GM10266 (cell line): ENCODE measurements around the gene OGA.

ENCODE experiments used
- DNase-seq: peaks from one replicate; pipeline ENCODE4 v3.0.0; 2012; ENCODE audit errors: extremely low spot score
- TF ChIP-seq, protein P1 (sequence below): IDR thresholded peaks from 2 replicates; pipeline ENCODE4 v1.5.1; 2012; ENCODE audit warnings: mild to moderate bottlenecking, low read depth; ENCODE audit not compliant: control insufficient read depth, insufficient read depth; ENCODE audit errors: missing control alignments

The OGA gene

DNA sequence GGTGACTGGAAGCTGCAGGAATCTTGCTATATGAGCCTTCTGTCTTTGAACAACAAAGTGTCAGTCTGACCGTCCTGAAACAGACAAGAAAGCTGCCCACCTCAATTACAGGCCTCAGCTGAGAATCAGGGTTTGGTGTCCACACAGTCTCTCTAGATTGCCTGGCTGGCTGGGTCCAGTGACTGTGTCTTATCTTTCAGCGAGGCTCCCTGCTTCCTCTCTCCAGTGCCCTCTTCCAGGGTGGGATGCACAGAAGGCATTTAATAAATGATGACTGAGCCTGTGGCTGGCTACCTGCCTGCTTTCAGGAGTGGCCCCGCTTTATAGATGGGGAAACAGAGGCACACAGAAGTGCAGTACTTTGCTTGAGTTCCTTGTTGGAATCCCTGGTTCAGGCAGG lies 69.7 kb downstream of the OGA start:
- no peak for DNase-seq
- TF ChIP-seq, protein P1, sequence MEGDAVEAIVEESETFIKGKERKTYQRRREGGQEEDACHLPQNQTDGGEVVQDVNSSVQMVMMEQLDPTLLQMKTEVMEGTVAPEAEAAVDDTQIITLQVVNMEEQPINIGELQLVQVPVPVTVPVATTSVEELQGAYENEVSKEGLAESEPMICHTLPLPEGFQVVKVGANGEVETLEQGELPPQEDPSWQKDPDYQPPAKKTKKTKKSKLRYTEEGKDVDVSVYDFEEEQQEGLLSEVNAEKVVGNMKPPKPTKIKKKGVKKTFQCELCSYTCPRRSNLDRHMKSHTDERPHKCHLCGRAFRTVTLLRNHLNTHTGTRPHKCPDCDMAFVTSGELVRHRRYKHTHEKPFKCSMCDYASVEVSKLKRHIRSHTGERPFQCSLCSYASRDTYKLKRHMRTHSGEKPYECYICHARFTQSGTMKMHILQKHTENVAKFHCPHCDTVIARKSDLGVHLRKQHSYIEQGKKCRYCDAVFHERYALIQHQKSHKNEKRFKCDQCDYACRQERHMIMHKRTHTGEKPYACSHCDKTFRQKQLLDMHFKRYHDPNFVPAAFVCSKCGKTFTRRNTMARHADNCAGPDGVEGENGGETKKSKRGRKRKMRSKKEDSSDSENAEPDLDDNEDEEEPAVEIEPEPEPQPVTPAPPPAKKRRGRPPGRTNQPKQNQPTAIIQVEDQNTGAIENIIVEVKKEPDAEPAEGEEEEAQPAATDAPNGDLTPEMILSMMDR, result no peak

DNA sequence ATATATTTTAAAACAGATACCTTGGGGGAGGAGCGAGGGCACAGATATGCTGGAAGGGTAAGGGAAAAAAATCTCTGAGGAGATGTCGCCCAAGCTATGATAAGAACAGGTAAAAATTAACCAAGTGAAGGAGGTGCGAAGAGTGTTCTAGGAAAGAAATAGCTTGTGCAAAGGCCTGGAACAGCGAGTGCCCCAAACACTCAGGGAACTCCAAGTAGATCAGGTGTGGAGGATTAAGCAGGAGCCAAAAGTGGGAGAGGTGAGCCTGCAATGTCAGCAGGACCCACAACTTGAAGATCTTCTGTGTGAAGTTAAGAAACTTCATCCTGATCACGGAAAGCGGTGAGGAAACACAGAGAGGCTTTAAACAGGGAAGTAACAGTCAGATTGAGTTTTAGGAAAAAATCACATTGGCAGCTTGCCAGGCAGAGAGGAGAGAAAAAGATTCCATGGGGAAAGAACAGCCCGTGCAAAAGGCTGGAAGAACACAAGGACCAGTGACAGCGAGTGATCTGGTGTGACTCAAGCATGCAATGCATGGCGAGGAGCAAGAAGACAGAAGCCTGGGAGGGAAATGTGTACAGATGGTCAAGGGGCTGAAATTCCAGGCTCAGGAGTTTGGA lies 73.1 kb downstream of the OGA start:
- TF ChIP-seq, protein P1, result no peak

DNA sequence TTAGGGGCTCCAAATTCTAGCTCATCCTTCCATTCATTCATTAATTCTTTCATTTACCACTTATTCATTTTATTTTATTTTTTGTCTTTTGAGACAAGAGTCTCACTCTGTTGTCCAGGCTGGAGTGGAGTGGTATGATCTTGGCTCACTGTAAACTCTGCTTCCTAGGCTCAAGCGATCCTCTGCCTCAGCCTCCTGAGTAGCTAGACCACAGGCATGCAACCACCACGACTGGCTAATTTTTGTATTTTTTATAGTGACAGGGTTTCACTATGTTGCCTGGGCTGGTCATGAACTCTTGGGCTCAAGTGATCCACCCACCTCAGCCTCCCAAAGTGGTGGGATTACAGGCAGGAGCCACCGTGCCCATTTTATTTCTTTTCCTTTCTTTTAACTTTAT lies 74.0 kb downstream of the OGA start:
- TF ChIP-seq, protein P1, result no peak
- no peak for DNase-seq

More for the DNA sequence above, 73.1 kb downstream of the OGA start:
- no peak for DNase-seq

DNA sequence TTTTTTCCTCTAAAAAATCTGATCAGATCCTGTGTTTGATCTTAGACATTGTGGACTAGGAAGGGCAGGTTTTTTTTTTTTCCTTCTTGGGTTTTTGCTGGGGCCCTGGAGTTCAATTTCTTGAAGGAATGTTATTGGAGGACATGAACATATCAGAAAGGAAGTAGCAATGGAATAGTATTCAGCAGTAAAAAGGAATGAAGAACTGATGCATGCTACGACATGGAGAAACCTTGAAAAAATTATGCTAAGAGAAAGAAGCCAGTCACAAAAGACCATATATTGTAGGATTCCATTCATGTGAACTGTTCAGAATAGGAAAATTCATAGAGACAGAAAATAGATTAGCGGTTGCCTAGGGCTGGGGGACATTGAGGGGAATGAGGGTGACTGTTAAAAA lies 76.3 kb downstream of the OGA start:
- TF ChIP-seq, protein P1, result no peak
- no peak for DNase-seq

DNA sequence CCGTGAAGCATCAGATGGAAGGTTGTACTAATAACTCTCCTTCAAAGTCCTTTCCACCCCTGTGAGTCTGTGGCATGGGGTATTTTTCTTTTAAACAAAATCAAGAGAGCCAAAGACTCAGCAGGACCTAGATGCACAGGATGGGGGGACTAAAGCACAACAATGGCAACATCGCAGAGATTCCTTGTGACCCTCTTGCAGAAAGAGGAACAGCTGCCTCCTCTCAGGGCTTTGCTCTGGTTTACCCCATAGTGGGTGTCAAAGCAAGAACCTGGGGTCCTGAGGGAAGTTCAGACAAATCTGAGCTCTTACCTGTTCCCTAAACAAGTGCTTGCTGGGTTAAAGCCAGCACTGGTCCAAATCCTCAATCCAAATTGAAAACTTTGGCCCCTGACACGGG lies 81.6 kb downstream of the OGA start:
- no peak for DNase-seq
- TF ChIP-seq, protein P1, result no peak
